Keratinocyte (primary cell): ENCODE results near the gene FAM180B. TPM values are rescaled to one million over a fixed set of nuclear protein-coding genes. Genes with fewer than 3 reads are reported as not detected.

Source experiments
- DNase-seq: peaks from one replicate; pipeline ENCODE4 v3.0.0-alpha.2; 2011; ENCODE audit warnings: low read depth, missing footprints, low spot score
- FAIRE-seq: peaks from 2 replicates; lab custom pipeline; 2011; peaks lifted over from hg19 to GRCh38; lab: Jason Lieb, UNC
- H2AFZ ChIP-seq: 2 replicates; pipeline ENCODE4 v1.6.0; 2012; ENCODE audit warnings: low read length, control low read depth, inconsistent platforms; ENCODE audit not compliant: control insufficient read depth
- H3K27ac ChIP-seq: 2 replicates; pipeline ENCODE4 v1.5.1; 2011; ENCODE audit warnings: low read length; ENCODE audit not compliant: control insufficient read depth, insufficient read depth
- H3K27me3 ChIP-seq: 3 replicates; pipeline ENCODE4 v1.6.0; 2011; ENCODE audit warnings: low read length; ENCODE audit not compliant: control insufficient read depth, insufficient read depth; ENCODE audit errors: extremely low read depth
- H3K36me3 ChIP-seq, 2 experiments: 2 replicates in 1 of 2; 3 replicates in 1 of 2; pipeline ENCODE4 v1.5.1; 2011; ENCODE audit warnings: low read length in 2 of 2, mild to moderate bottlenecking in 1 of 2; ENCODE audit not compliant: control insufficient read depth in 2 of 2, insufficient read depth in 2 of 2; ENCODE audit errors: extremely low read depth in 1 of 2
- H3K4me1 ChIP-seq: 3 replicates; pipeline ENCODE4 v1.5.1; 2011; ENCODE audit warnings: low read length; ENCODE audit not compliant: control insufficient read depth, insufficient read depth; ENCODE audit errors: extremely low read depth
- H3K4me2 ChIP-seq: 3 replicates; pipeline ENCODE4 v1.6.0; 2011; ENCODE audit warnings: low read depth, low read length; ENCODE audit not compliant: control insufficient read depth, insufficient read depth; ENCODE audit errors: extremely low read depth
- H3K4me3 ChIP-seq, 3 experiments: fragments of 200-600 bp in 1 of 3; sonication (generic) in 1 of 3; 2 replicates in 2 of 3; 3 replicates in 1 of 3; pipeline ENCODE4 v1.5.1; 2011 to 2016; ENCODE audit warnings: low read length in 3 of 3, mild to moderate bottlenecking in 3 of 3, control low read depth in 2 of 3, inconsistent platforms in 1 of 3, low read depth in 1 of 3, mixed read lengths in 1 of 3, mixed run types in 1 of 3, moderate library complexity in 1 of 3; ENCODE audit not compliant: control insufficient read depth in 2 of 3, insufficient read depth in 2 of 3; ENCODE audit errors: extremely low read depth in 1 of 3
- H3K79me2 ChIP-seq: 2 replicates; pipeline ENCODE4 v1.6.0; 2012; ENCODE audit warnings: low read length; ENCODE audit not compliant: control insufficient read depth, insufficient read depth
- H3K9ac ChIP-seq: 3 replicates; pipeline ENCODE4 v1.6.0; 2011; ENCODE audit warnings: low read length; ENCODE audit not compliant: control insufficient read depth, insufficient read depth; ENCODE audit errors: extremely low read depth
- H3K9me1 ChIP-seq: 3 replicates; pipeline ENCODE4 v1.6.0; 2011; ENCODE audit warnings: low read length; ENCODE audit not compliant: control insufficient read depth, insufficient read depth; ENCODE audit errors: extremely low read depth
- H3K9me3 ChIP-seq: 2 replicates; pipeline ENCODE4 v1.5.1; 2012; ENCODE audit warnings: low read depth, low read length; ENCODE audit not compliant: control insufficient read depth
- H4K20me1 ChIP-seq: 3 replicates; pipeline ENCODE4 v1.6.0; 2011; ENCODE audit warnings: low read length; ENCODE audit not compliant: control insufficient read depth, insufficient read depth; ENCODE audit errors: extremely low read depth
- EZH2 ChIP-seq: IDR thresholded peaks from one replicate; pipeline ENCODE4 v1.6.1; 2012; ENCODE audit warnings: inconsistent platforms, mild to moderate bottlenecking, low read length, moderate library complexity
- dilution Hi-C: fragments of 300-500 bp; cut with MboI; formaldehyde crosslinking; loops from one replicate; pipeline ENCODE4 v1.7.0; 2020; ENCODE audit warnings: low sequenced_read_pairs; ENCODE audit not compliant: extremely low pct_ligation_motif_present
- polyA plus RNA-seq, 5 experiments: library from polyadenylated mRNA; depleted of rRNA in 3 of 5; stranded (reverse) in 3 of 5; stranded (forward) in 1 of 5; unstranded in 1 of 5; fragments of >200 nt; gene quantifications; 1 replicate in 1 of 5; 2 replicates in 3 of 5; 3 replicates in 1 of 5; pipeline versions ENCODE4 v1.2.1 to v1.2.3, GENCODE V29; 2011 to 2012; ENCODE audit warnings: missing spikeins in 2 of 5, low read depth in 1 of 5, low replicate concordance in 1 of 5
- TF ChIP-seq, protein P1 (sequence below), 3 experiments: IDR thresholded peaks in 1 of 3; conservative IDR thresholded peaks in 1 of 3; optimal IDR thresholded peaks in 1 of 3; 2 replicates in 2 of 3; 3 replicates in 1 of 3; pipeline versions ENCODE3 to v1.5.1; 2011; ENCODE audit warnings: low read length in 3 of 3, mild to moderate bottlenecking in 3 of 3, moderate library complexity in 2 of 3, control low read depth in 1 of 3, inconsistent platforms in 1 of 3; ENCODE audit not compliant: insufficient read depth in 2 of 3; ENCODE audit errors: extremely low read depth in 1 of 3

Gene FAM180B
- polyA plus RNA-seq, 1 donor (not counting 4 experiments of a cell fraction or from before 2014, with no cell fraction given) = not detected

DNA sequence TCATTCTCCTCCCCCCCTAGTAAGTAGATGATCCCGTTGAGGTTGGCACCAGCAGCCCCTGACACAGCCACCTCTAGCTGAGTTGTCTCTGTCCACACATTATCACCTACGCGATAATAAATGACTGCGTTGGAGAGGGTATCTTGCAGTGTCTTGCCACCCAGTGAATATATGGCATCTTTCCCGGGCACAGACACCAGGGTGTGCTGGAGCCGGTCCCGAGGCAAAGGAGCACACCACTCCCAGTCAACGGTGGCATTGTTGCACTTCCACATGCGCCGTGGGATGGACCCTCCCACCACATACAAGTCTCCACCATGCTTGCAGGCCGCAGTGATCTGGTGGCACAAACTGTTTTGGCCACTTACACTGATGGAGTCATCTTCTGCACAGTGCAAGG, 13.2 kb upstream of the FAM180B start:
- DNase-seq (no peak), FAIRE-seq (no peak)
- peaks cover 40% of the 10 kb centered on the region for H3K4me1 ChIP-seq
- peaks cover 9% of the 10 kb centered on the region for H4K20me1 ChIP-seq
- H3K9me3 ChIP-seq = no peaks in the 10 kb centered on the region
- peaks cover 3% of the 10 kb centered on the region for H3K9me1 ChIP-seq
- no peaks in the 10 kb centered on the region for H3K27me3 ChIP-seq
- no peak overlapping the region for H3K9ac ChIP-seq
- dilution Hi-C loops = no loop called here
- peak overlapping the region; percentile 3 for H3K27ac ChIP-seq
- H3K79me2 ChIP-seq = peaks cover 46% of the 10 kb centered on the region
- peak overlapping the region in 1 of 3 experiments; percentile 11 for H3K4me3 ChIP-seq
- TF ChIP-seq, protein P1, sequence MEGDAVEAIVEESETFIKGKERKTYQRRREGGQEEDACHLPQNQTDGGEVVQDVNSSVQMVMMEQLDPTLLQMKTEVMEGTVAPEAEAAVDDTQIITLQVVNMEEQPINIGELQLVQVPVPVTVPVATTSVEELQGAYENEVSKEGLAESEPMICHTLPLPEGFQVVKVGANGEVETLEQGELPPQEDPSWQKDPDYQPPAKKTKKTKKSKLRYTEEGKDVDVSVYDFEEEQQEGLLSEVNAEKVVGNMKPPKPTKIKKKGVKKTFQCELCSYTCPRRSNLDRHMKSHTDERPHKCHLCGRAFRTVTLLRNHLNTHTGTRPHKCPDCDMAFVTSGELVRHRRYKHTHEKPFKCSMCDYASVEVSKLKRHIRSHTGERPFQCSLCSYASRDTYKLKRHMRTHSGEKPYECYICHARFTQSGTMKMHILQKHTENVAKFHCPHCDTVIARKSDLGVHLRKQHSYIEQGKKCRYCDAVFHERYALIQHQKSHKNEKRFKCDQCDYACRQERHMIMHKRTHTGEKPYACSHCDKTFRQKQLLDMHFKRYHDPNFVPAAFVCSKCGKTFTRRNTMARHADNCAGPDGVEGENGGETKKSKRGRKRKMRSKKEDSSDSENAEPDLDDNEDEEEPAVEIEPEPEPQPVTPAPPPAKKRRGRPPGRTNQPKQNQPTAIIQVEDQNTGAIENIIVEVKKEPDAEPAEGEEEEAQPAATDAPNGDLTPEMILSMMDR (optimal IDR thresholded peaks at IDR 0.05 in 1 of 3, IDR thresholded peaks at IDR 0.05 in 1 of 3, conservative IDR thresholded peaks at IDR 0.05 in 1 of 3; ENCODE audit: extremely low read depth in 1 of 3, insufficient read depth in 2 of 3, low read length in 3 of 3) = no peak
- no peak for TF ChIP-seq EZH2
- no peak overlapping the region for H2AFZ ChIP-seq
- no peak overlapping the region for H3K4me2 ChIP-seq
- peaks cover 6 to 30% of the 10 kb centered on the region in 2 experiments for H3K36me3 ChIP-seq

DNA sequence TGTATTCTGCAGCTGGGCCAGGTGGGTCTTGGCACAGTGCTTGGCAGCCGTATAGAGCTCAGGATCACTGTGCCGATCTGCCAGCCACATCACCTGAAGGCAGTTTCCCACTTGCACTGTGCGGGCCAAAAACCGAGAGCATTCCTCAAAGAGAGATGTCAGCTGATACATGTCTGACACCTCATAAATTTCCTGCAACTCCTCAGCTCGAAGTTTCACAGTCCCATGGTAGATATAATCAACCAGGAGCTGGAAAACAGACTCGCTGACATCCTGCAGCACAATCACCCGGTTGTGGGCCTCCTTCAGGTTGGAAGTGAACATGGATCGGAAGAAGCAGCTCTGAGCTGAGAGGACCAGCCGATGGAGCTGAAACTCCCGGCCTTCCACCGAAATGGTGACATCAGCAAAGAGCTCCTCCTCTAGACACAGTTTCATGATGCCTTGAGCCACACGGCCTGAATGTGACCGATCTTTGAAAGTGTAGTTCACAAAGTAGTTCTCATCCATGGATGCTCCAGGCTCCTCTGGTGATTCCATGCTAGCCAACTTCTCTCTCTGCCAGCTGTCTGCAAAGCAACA, 8.9 kb upstream of the FAM180B start:
- peaks cover 34% of the 10 kb centered on the region for H3K4me1 ChIP-seq
- no peak overlapping the region for H2AFZ ChIP-seq
- dilution Hi-C loops = no loop called here
- H3K9me1 ChIP-seq = peaks cover 3% of the 10 kb centered on the region
- no peaks in the 10 kb centered on the region for H3K9me3 ChIP-seq
- no peak for TF ChIP-seq EZH2
- TF ChIP-seq, protein P1 (optimal IDR thresholded peaks at IDR 0.05 in 1 of 3, IDR thresholded peaks at IDR 0.05 in 1 of 3, conservative IDR thresholded peaks at IDR 0.05 in 1 of 3; ENCODE audit: extremely low read depth in 1 of 3, insufficient read depth in 2 of 3, low read length in 3 of 3) = no peak
- peaks cover 15 to 42% of the 10 kb centered on the region in 2 experiments for H3K36me3 ChIP-seq
- H4K20me1 ChIP-seq = peaks cover 3% of the 10 kb centered on the region
- peak overlapping the region; percentile 6 to 89 (median 78) for H3K4me3 ChIP-seq
- no peaks in the 10 kb centered on the region for H3K27me3 ChIP-seq
- DNase-seq = no peak
- no peak for FAIRE-seq
- peak overlapping the region; percentile 88 for H3K9ac ChIP-seq
- H3K4me2 ChIP-seq = peak overlapping the region; percentile 87
- H3K27ac ChIP-seq = peak overlapping the region; percentile 71
- peaks cover 38% of the 10 kb centered on the region for H3K79me2 ChIP-seq
